ENCODE results near the gene ICAM1. TPM values are rescaled to one million over a fixed set of nuclear protein-coding genes. Genes with fewer than 3 reads are reported as not detected.

ICAM1 gene
- total RNA-seq, 1 experiment from 2014 or later = 2.3 TPM

GRCh38 chr19:10335352-10335985, 64.5 kb downstream of the ICAM1 start:
- no peak overlapping the region for H2AFZ ChIP-seq (ENCODE audit: low read length)
- Mint-ChIP-seq H3K9me3 (no peaks in the 10 kb centered on the region; a peak in 2 of 5 replicates), H3K27ac (no peak overlapping the region; a peak in 1 of 7 replicates), H3K4me3 (no peak overlapping the region), H3K36me3 (ENCODE audit: insufficient read depth in 1 of 3, low read depth in 3 of 3) (peaks cover 0 to 13% (median 1%) of the 10 kb centered on the region in 3 experiments; a peak in 5 of 7 replicates), H3K27me3 (ENCODE audit: low read depth) (no peaks in the 10 kb centered on the region; the same call in 1 of the 2 replicates), H3K4me1 (peaks cover 33 to 34% of the 10 kb centered on the region in 2 experiments)
- H3K4me1 ChIP-seq (ENCODE audit: insufficient read depth, low read length) = peaks cover 6% of the 10 kb centered on the region; the same call in 1 of the 2 replicates
- H3K23me2 ChIP-seq (ENCODE audit: insufficient read length, low read depth, low read length, poor library complexity, severe bottlenecking) = peaks cover 24% of the 10 kb centered on the region
- no peak overlapping the region for H3K14ac ChIP-seq (ENCODE audit: insufficient read depth, low read length)
- WGBS (ENCODE audit: extremely low coverage, insufficient read length, low lambda C conversion rate) = no CpG with 5 or more reads among the region's 26 CpGs
- H4K5ac ChIP-seq (ENCODE audit: insufficient read length, low read depth, low read length) = no peak overlapping the region
- H3K4ac ChIP-seq (ENCODE audit: low read depth, low read length) = no peak overlapping the region
- no peaks in the 10 kb centered on the region for H4K20me1 ChIP-seq (ENCODE audit: control insufficient read depth, insufficient read depth, insufficient read length)
- H3K9ac ChIP-seq (ENCODE audit: extremely low read depth, insufficient read length, low read length) = no peak overlapping the region
- H3K4me2 ChIP-seq (ENCODE audit: insufficient read depth, insufficient read length, low read length) = peak overlapping the region; percentile 91
- no peak for TF ChIP-seq CTCF (conservative IDR thresholded peaks at IDR 0.05)
- peak; percentile 52 for DNase-seq
- H2BK12ac ChIP-seq (ENCODE audit: insufficient read length, low read depth, low read length) = no peak overlapping the region
- no peak overlapping the region for H2BK120ac ChIP-seq (ENCODE audit: low read depth, low read length, poor library complexity, severe bottlenecking)
- H3K79me1 ChIP-seq (ENCODE audit: insufficient read depth, low read depth, low read length, poor library complexity, severe bottlenecking) = peaks cover 4% of the 10 kb centered on the region
- no peak overlapping the region for H3K18ac ChIP-seq (ENCODE audit: insufficient read length, low read depth, low read length)
- no peak overlapping the region for H2BK5ac ChIP-seq (ENCODE audit: insufficient read length, low read length)
- H3K27ac ChIP-seq (ENCODE audit: insufficient read length, low read depth, low read length) = no peak overlapping the region
- no peaks in the 10 kb centered on the region; the same call in 1 of the 2 replicates for H3K27me3 ChIP-seq (ENCODE audit: insufficient read depth, low read length)
- no peaks in the 10 kb centered on the region for H3K9me3 ChIP-seq (ENCODE audit: control insufficient read depth, low read depth, low read length)
- H4K8ac ChIP-seq (replicated peaks; ENCODE audit: insufficient read length, low read depth, low read length) = no peak overlapping the region
- H3K23ac ChIP-seq (ENCODE audit: insufficient read length, low read depth, low read length) = no peak overlapping the region
- no peak overlapping the region for H4K91ac ChIP-seq (ENCODE audit: insufficient read length, low read depth, low read length)
- H2AK5ac ChIP-seq (ENCODE audit: insufficient read length, low read length) = no peak overlapping the region
- H3K79me2 ChIP-seq (ENCODE audit: insufficient read depth, low read length) = peaks cover 8% of the 10 kb centered on the region; the same call in 1 of the 2 replicates
- no peak overlapping the region for H2BK20ac ChIP-seq (ENCODE audit: low read depth, low read length, poor library complexity, severe bottlenecking)
- H2BK15ac ChIP-seq (ENCODE audit: low read depth, low read length) = no peak overlapping the region
- H3T11ph ChIP-seq (ENCODE audit: low read length) = no peak overlapping the region
- H3K56ac ChIP-seq (ENCODE audit: insufficient read length, low read depth, low read length) = no peak overlapping the region

Small RNA genes within 50 kb of the gene (microRNA-seq; reads per million reads assigned to microRNA genes)
- not detected for gene MIR4322 (ENCODE audit: borderline microRNAs expressed)

Other genes with a start within 250 kb of the ICAM1 start
- 20.0 and 21.1 TPM in 2 replicates for gene SHFL, start 184.8 kb upstream of the ICAM1 start, total RNA-seq (2021)
- gene ANGPTL6, start 168.4 kb upstream of the ICAM1 start, total RNA-seq (2021) = 0.18 and 0.26 TPM in 2 replicates
- 150 and 157 TPM in 2 replicates for gene PPAN, start 164.8 kb upstream of the ICAM1 start, total RNA-seq (2021)
- 60.6 and 63.7 TPM in 2 replicates for gene P2RY11, start 159.4 kb upstream of the ICAM1 start, total RNA-seq (2021)
- 290 and 296 TPM in 2 replicates for gene EIF3G, start 151.2 kb upstream of the ICAM1 start, total RNA-seq (2021)
- 206 and 227 TPM in 2 replicates for gene DNMT1, start 76.2 kb upstream of the ICAM1 start, total RNA-seq (2021)
- 11.5 and 12.8 TPM in 2 replicates for gene S1PR2, start 39.8 kb upstream of the ICAM1 start, total RNA-seq (2021)
- gene MRPL4, start 18.9 kb upstream of the ICAM1 start, total RNA-seq (2021) = 96.7 and 99.3 TPM in 2 replicates
- 1.1 TPM in 2 replicates for gene ICAM4, start 15.8 kb downstream of the ICAM1 start, total RNA-seq (2021)
- 1.4 and 1.6 TPM in 2 replicates for gene ICAM5, start 18.8 kb downstream of the ICAM1 start, total RNA-seq (2021)
- gene ZGLP1, start 38.7 kb downstream of the ICAM1 start, total RNA-seq (2021) = 6.9 and 7.0 TPM in 2 replicates
- 26.8 and 27.7 TPM in 2 replicates for gene FDX2, start 44.9 kb downstream of the ICAM1 start, total RNA-seq (2021)
- 74.7 and 75.2 TPM in 2 replicates for gene RAVER1, start 62.4 kb downstream of the ICAM1 start, total RNA-seq (2021)
- 28.3 and 29.6 TPM in 2 replicates for gene ICAM3, start 68.5 kb downstream of the ICAM1 start, total RNA-seq (2021)
- gene TYK2, start 109.5 kb downstream of the ICAM1 start, total RNA-seq (2021) = 50.1 and 61.4 TPM in 2 replicates
- 155 and 164 TPM in 2 replicates for gene CDC37, start 132.4 kb downstream of the ICAM1 start, total RNA-seq (2021)
- 8.5 and 8.9 TPM in 2 replicates for gene PDE4A, start 149.4 kb downstream of the ICAM1 start, total RNA-seq (2021)
- 88.7 and 101 TPM in 2 replicates for gene KEAP1, start 232.2 kb downstream of the ICAM1 start, total RNA-seq (2021)
- gene S1PR5, start 246.3 kb downstream of the ICAM1 start, total RNA-seq (2021) = 7.1 and 8.1 TPM in 2 replicates